HG03378 (cell line): Measurements from ENCODE around the gene CHMP1B.

Source experiments
- ATAC-seq: cut with Tn5 transposase; IDR thresholded peaks from one replicate; pipeline ENCODE4 v1.9.1; 2021; ENCODE audit warnings: mild to moderate bottlenecking, moderate library complexity; ENCODE audit not compliant: unreplicated experiment

The CHMP1B gene

GRCh38 chr18:11901826-11902438 is 50.7 kb downstream of the CHMP1B start:
- ATAC-seq = no peak

DNA sequence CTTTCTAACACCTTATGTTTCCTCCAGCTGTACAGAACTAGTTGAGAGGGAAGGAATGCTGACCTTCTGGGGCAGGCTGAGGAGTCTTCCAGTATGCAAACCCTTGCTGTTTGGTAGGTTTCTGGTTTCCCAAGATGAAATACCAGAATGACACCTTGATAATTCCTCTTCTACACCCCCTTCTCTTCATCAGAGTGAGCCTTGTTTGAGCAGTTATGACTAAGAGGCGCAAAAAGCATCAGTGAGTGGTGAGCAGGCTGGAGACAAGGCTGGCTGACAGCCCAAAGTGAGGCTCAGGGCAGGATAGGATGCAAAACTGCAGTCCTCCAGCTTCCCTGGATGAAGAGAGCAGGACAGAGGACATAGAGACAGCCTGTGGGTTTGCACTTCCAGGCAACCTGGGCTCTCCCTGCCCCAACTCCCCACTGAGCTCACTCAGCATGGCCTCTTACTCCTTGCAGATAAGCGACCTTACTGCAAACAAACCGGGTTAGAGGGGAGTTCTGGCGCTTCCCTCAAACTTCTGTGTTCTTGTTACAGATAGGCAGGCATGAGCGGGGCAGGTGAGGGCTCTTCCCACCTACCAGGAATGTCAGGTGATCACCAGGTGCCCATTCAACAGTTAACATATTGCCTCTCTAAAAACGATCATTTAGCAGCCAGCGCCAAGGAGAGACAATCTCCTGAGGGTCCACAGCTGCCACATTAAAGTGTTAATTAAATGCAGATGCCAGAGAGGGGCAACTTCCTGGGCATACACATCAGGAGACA is 51.5 kb downstream of the CHMP1B start:
- no peak for ATAC-seq
